ENCODE results near the gene EFNA5.

DNA sequence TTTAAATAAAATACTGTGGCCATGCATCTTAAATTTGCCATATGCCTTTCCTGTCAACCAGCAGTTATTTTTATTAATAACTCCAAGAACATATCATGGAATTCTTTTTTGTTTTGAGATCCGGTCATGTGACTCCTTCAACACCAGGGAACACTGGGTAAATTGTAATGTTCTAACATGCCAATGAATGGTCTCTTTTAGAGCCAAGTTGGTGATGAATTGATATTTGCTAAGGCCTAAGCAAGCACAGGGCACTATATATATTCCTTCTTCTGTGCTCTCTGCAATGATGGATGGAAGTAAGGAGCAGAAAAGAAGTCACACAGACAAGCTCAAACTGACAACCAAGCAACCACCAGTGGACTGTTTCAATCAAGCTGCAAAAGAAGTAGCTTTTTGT, 124.0 kb downstream of the EFNA5 start:
- TF ChIP-seq, protein P1, sequence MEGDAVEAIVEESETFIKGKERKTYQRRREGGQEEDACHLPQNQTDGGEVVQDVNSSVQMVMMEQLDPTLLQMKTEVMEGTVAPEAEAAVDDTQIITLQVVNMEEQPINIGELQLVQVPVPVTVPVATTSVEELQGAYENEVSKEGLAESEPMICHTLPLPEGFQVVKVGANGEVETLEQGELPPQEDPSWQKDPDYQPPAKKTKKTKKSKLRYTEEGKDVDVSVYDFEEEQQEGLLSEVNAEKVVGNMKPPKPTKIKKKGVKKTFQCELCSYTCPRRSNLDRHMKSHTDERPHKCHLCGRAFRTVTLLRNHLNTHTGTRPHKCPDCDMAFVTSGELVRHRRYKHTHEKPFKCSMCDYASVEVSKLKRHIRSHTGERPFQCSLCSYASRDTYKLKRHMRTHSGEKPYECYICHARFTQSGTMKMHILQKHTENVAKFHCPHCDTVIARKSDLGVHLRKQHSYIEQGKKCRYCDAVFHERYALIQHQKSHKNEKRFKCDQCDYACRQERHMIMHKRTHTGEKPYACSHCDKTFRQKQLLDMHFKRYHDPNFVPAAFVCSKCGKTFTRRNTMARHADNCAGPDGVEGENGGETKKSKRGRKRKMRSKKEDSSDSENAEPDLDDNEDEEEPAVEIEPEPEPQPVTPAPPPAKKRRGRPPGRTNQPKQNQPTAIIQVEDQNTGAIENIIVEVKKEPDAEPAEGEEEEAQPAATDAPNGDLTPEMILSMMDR (IDR thresholded peaks at IDR 0.05; ENCODE audit: low read length), result no peak
- no peak for TF ChIP-seq EZH2 (IDR thresholded peaks at IDR 0.05; ENCODE audit: borderline replicate concordance, low read length)

All from OCI-LY1 (cell line).